HUDEP-2 (cell line): ENCODE results near the gene HOTAIR.
A peak's percentile ranks its signal among the peaks of the same experiment; 100 is the strongest.

ENCODE experiments used
- DNase-seq, 76 experiments: peaks; one replicate each; lab custom pipeline; 2025; ENCODE audit not compliant: unreplicated experiment in 76 of 76; lab: John Stamatoyannopoulos, UW

The HOTAIR gene

GRCh38 chr12:53963434-53964314 is 11.1 kb downstream of the HOTAIR start:
- DNase-seq = no peak

- DNase-seq = no peak
Measured at GRCh38 chr12:53963005-53963404, 11.7 kb downstream of the HOTAIR start.

- no peak for DNase-seq
Measured at GRCh38 chr12:53961025-53961761, 13.6 kb downstream of the HOTAIR start.

GRCh38 chr12:53960187-53961024 is 14.3 kb downstream of the HOTAIR start:
- DNase-seq = no peak

GRCh38 chr12:53959314-53959713 is 15.4 kb downstream of the HOTAIR start:
- DNase-seq = no peak

- no peak for DNase-seq
Measured at GRCh38 chr12:53958128-53958527, 16.6 kb downstream of the HOTAIR start.

- no peak for DNase-seq
Measured at GRCh38 chr12:53956914-53957536, 17.7 kb downstream of the HOTAIR start.

- DNase-seq = peak in 4 of 76 experiments; percentile 9 to 24 (median 14)
Measured at GRCh38 chr12:53956251-53956887, 18.4 kb downstream of the HOTAIR start.

GRCh38 chr12:53955776-53956250 is 18.9 kb downstream of the HOTAIR start:
- DNase-seq = no peak

- no peak for DNase-seq
Measured at GRCh38 chr12:53955036-53955775, 19.5 kb downstream of the HOTAIR start.

GRCh38 chr12:53954694-53955035 is 20.1 kb downstream of the HOTAIR start, which contains the start of gene HOXC12:
Gene HOXC12, plus strand, starts transcription at chr12:53954903. Its CDS starts 27 bp downstream, at chr12:53954930.
- DNase-seq = no peak

GRCh38 chr12:53953831-53954693 is 20.7 kb downstream of the HOTAIR start:
- DNase-seq = no peak

GRCh38 chr12:53952871-53953734 is 21.7 kb downstream of the HOTAIR start:
- no peak for DNase-seq

- DNase-seq = no peak
Measured at GRCh38 chr12:53952335-53952694, 22.4 kb downstream of the HOTAIR start.

- no peak for DNase-seq
Measured at GRCh38 chr12:53951577-53952334, 23.0 kb downstream of the HOTAIR start.

GRCh38 chr12:53950789-53951576 is 23.8 kb downstream of the HOTAIR start:
- no peak for DNase-seq
